Measurements from ENCODE around the gene UGP2. TPM values are rescaled to one million over a fixed set of nuclear protein-coding genes. Genes with fewer than 3 reads are reported as not detected.
"Not testable (repeated sequence)": the region's sequence is repeated elsewhere in the genome, so short reads cannot be mapped to it uniquely, and the experiment has no call there.

UGP2 gene
- total RNA-seq, 2 donors from 2014 or later: 89.7 to 93.2 TPM

- no peak for ATAC-seq (replicated peaks in 1 of 2)
- Mint-ChIP-seq H3K27me3 (ENCODE audit: low read depth) (no peaks in the 10 kb centered on the region), H3K27ac (peak overlapping the region; percentile 4), H3K9me3 (peaks cover 0 to 2% of the 10 kb centered on the region in 2 donors), H3K4me1 (ENCODE audit: low read depth) (peaks cover 59% of the 10 kb centered on the region), H3K4me3 (peak overlapping the region; percentile 49 to 55), H3K36me3 (ENCODE audit: insufficient read depth in 2 of 2) (peaks cover 7 to 8% of the 10 kb centered on the region in 2 donors)
- no peak for DNase-seq
Measured at GRCh38 chr2:63843791-63844190, 2.1 kb downstream of the UGP2 start.

- Mint-ChIP-seq H3K36me3 (ENCODE audit: insufficient read depth in 2 of 2) (peaks cover 7 to 8% of the 10 kb centered on the region in 2 donors), H3K27me3 (ENCODE audit: low read depth) (no peaks in the 10 kb centered on the region), H3K4me1 (ENCODE audit: low read depth) (peaks cover 63% of the 10 kb centered on the region), H3K4me3 (peak overlapping the region in 1 of 2 donors; percentile 49), H3K27ac (no peak overlapping the region), H3K9me3 (peaks cover 0 to 2% of the 10 kb centered on the region in 2 donors)
- DNase-seq: no peak
- ATAC-seq (replicated peaks in 1 of 2): no peak
Measured at GRCh38 chr2:63844616-63845015, 2.9 kb downstream of the UGP2 start.

- DNase-seq (no peak), ATAC-seq (replicated peaks in 1 of 2) (no peak)
- Mint-ChIP-seq H3K4me1 (ENCODE audit: low read depth) (peaks cover 59% of the 10 kb centered on the region), H3K27me3 (ENCODE audit: low read depth) (no peaks in the 10 kb centered on the region), H3K4me3 (peak overlapping the region in 1 of 2 donors; percentile 5), H3K9me3 (peaks cover 0 to 2% of the 10 kb centered on the region in 2 donors), H3K27ac (no peak overlapping the region), H3K36me3 (ENCODE audit: insufficient read depth in 2 of 2) (peaks cover 7 to 8% of the 10 kb centered on the region in 2 donors)
Measured at GRCh38 chr2:63845866-63846265, 4.2 kb downstream of the UGP2 start.

- Mint-ChIP-seq H3K9me3 (peaks cover 0 to 2% of the 10 kb centered on the region in 2 donors), H3K36me3 (ENCODE audit: insufficient read depth in 2 of 2) (peaks cover 8 to 9% of the 10 kb centered on the region in 2 donors), H3K4me1 (ENCODE audit: low read depth) (peaks cover 59% of the 10 kb centered on the region), H3K27me3 (ENCODE audit: low read depth) (no peaks in the 10 kb centered on the region), H3K4me3 (no peak overlapping the region), H3K27ac (peak overlapping the region; percentile 46)
- ATAC-seq (replicated peaks in 1 of 2) (no peak), DNase-seq (no peak)
Measured at GRCh38 chr2:63846487-63846886, 4.8 kb downstream of the UGP2 start.

GRCh38 chr2:63847571-63847970 lies 5.9 kb downstream of the UGP2 start:
- not testable (repeated sequence) for H3K9me3 Mint-ChIP-seq; ATAC-seq (replicated peaks in 1 of 2); H3K4me3 Mint-ChIP-seq; DNase-seq; H3K27me3 Mint-ChIP-seq (ENCODE audit: low read depth); H3K27ac Mint-ChIP-seq; H3K36me3 Mint-ChIP-seq (ENCODE audit: insufficient read depth in 2 of 2)
- peaks cover 57% of the 10 kb centered on the region for H3K4me1 Mint-ChIP-seq (ENCODE audit: low read depth)

- ATAC-seq (replicated peaks in 1 of 2): no peak
- DNase-seq: no peak
Measured at GRCh38 chr2:63849381-63850203, 7.9 kb downstream of the UGP2 start.

GRCh38 chr2:63850204-63850571 lies 8.5 kb downstream of the UGP2 start:
- H3K9me3 Mint-ChIP-seq: peaks cover 0 to 2% of the 10 kb centered on the region in 2 donors
- H3K4me3 Mint-ChIP-seq: no peak overlapping the region
- DNase-seq (no peak), ATAC-seq (replicated peaks in 1 of 2) (no peak)
- H3K27me3 Mint-ChIP-seq (ENCODE audit: low read depth): no peaks in the 10 kb centered on the region
- peaks cover 8 to 9% of the 10 kb centered on the region in 2 donors for H3K36me3 Mint-ChIP-seq (ENCODE audit: insufficient read depth in 2 of 2)
- peaks cover 58% of the 10 kb centered on the region for H3K4me1 Mint-ChIP-seq (ENCODE audit: low read depth)
- no peak overlapping the region for H3K27ac Mint-ChIP-seq

More at GRCh38 chr2:63849381-63850203, 7.9 kb downstream of the UGP2 start:
- Mint-ChIP-seq H3K9me3 (peaks cover 0 to 2% of the 10 kb centered on the region in 2 donors), H3K4me3 (peak overlapping the region in 1 of 2 donors; percentile 38), H3K27me3 (ENCODE audit: low read depth) (no peaks in the 10 kb centered on the region), H3K4me1 (ENCODE audit: low read depth) (peaks cover 58% of the 10 kb centered on the region), H3K27ac (peak overlapping the region; percentile 83), H3K36me3 (ENCODE audit: insufficient read depth in 2 of 2) (peaks cover 8 to 9% of the 10 kb centered on the region in 2 donors)

GRCh38 chr2:63850649-63851048 lies 9.0 kb downstream of the UGP2 start:
- ATAC-seq (replicated peaks in 1 of 2) (peak in 1 of 2 donors; percentile 79), DNase-seq (no peak)
- no peak overlapping the region for H3K27ac Mint-ChIP-seq
- H3K27me3 Mint-ChIP-seq (ENCODE audit: low read depth): no peaks in the 10 kb centered on the region
- peaks cover 58% of the 10 kb centered on the region for H3K4me1 Mint-ChIP-seq (ENCODE audit: low read depth)
- H3K4me3 Mint-ChIP-seq: no peak overlapping the region
- H3K9me3 Mint-ChIP-seq: peaks cover 0 to 2% of the 10 kb centered on the region in 2 donors
- peaks cover 8 to 9% of the 10 kb centered on the region in 2 donors for H3K36me3 Mint-ChIP-seq (ENCODE audit: insufficient read depth in 2 of 2)

GRCh38 chr2:63851691-63852311 lies 10.1 kb downstream of the UGP2 start:
- Mint-ChIP-seq H3K4me1 (ENCODE audit: low read depth) (peaks cover 58% of the 10 kb centered on the region), H3K9me3 (peaks cover 0 to 2% of the 10 kb centered on the region in 2 donors), H3K27ac (peak overlapping the region; percentile 81), H3K36me3 (ENCODE audit: insufficient read depth in 2 of 2) (peaks cover 9 to 11% of the 10 kb centered on the region in 2 donors), H3K4me3 (no peak overlapping the region), H3K27me3 (ENCODE audit: low read depth) (no peaks in the 10 kb centered on the region)
- ATAC-seq (replicated peaks in 1 of 2) (no peak), DNase-seq (no peak)

- DNase-seq (no peak), ATAC-seq (replicated peaks in 1 of 2) (no peak)
- no peaks in the 10 kb centered on the region for H3K9me3 Mint-ChIP-seq
- peak overlapping the region; percentile 95 for H3K27ac Mint-ChIP-seq
- H3K4me3 Mint-ChIP-seq: peak overlapping the region; percentile 67 to 77
- H3K27me3 Mint-ChIP-seq (ENCODE audit: low read depth): no peaks in the 10 kb centered on the region
- H3K4me1 Mint-ChIP-seq (ENCODE audit: low read depth): peaks cover 51% of the 10 kb centered on the region
- H3K36me3 Mint-ChIP-seq (ENCODE audit: insufficient read depth in 2 of 2): peaks cover 10 to 12% of the 10 kb centered on the region in 2 donors
Measured at GRCh38 chr2:63853527-63854310, 12.0 kb downstream of the UGP2 start.

- Mint-ChIP-seq H3K27me3 (ENCODE audit: low read depth) (no peaks in the 10 kb centered on the region), H3K36me3 (ENCODE audit: insufficient read depth in 2 of 2) (peaks cover 10 to 14% of the 10 kb centered on the region in 2 donors), H3K4me3 (peak overlapping the region; percentile 42 to 83), H3K27ac (peak overlapping the region; percentile 98), H3K4me1 (ENCODE audit: low read depth) (peaks cover 44% of the 10 kb centered on the region), H3K9me3 (no peaks in the 10 kb centered on the region)
- ATAC-seq (replicated peaks in 1 of 2) (peak in 1 of 2 donors; percentile 10), DNase-seq (no peak)
Measured at GRCh38 chr2:63855418-63856302, 14.0 kb downstream of the UGP2 start.

GRCh38 chr2:63856303-63856603 lies 14.6 kb downstream of the UGP2 start:
- Mint-ChIP-seq H3K27me3 (ENCODE audit: low read depth) (no peaks in the 10 kb centered on the region), H3K9me3 (no peaks in the 10 kb centered on the region), H3K4me1 (ENCODE audit: low read depth) (peaks cover 49% of the 10 kb centered on the region), H3K4me3 (peak overlapping the region; percentile 42 to 83), H3K27ac (peak overlapping the region; percentile 98), H3K36me3 (ENCODE audit: insufficient read depth in 2 of 2) (peaks cover 9 to 14% of the 10 kb centered on the region in 2 donors)
- DNase-seq (no peak), ATAC-seq (replicated peaks in 1 of 2) (peak; percentile 93)

All from activated T-cell treated with anti-CD3 and anti-CD28 coated beads, Interleukin-2, amount 50 U/mL, for 72 hours (primary cell).